Measurements from ENCODE around the gene VSIG2.

VSIG2 gene

GRCh38 chr11:124727474-124727873 lies 24.6 kb downstream of the VSIG2 start:
- POLR2A ChIA-PET: interaction anchor here (1.6 kb wide), 1 partner anchor 149 kb away, joined by 3 read pairs; no protein-coding TSS in a partner anchor
- DNase-seq (ENCODE audit: extremely low spot score): no peak
- CTCF ChIA-PET: no interaction called here
- no peak for TF ChIP-seq FOXK2 (IDR thresholded peaks at IDR 0.05)
- TF ChIP-seq ZNF384 (IDR thresholded peaks at IDR 0.05): no peak
- no peak for TF ChIP-seq HDGF (IDR thresholded peaks at IDR 0.05; ENCODE audit: borderline replicate concordance)
- no peak for TF ChIP-seq SUZ12 (IDR thresholded peaks at IDR 0.05)
- TF ChIP-seq TARDBP (IDR thresholded peaks at IDR 0.05): no peak
- TF ChIP-seq ELF4 (IDR thresholded peaks at IDR 0.05): no peak
- TF ChIP-seq L3MBTL2 (conservative IDR thresholded peaks at IDR 0.05): no peak
- TF ChIP-seq ARNT (IDR thresholded peaks at IDR 0.05): no peak
- TF ChIP-seq FOXM1 (IDR thresholded peaks at IDR 0.05; ENCODE audit: borderline replicate concordance): no peak
- no peak for TF ChIP-seq SP1 (IDR thresholded peaks at IDR 0.05)
- no peak for TF ChIP-seq BHLHE40 (IDR thresholded peaks at IDR 0.05; ENCODE audit: borderline replicate concordance)
- no peak for TF ChIP-seq CTBP1 (IDR thresholded peaks at IDR 0.05; ENCODE audit: borderline replicate concordance)
- TF ChIP-seq FOXA1 (IDR thresholded peaks at IDR 0.05): no peak
- no peak for TF ChIP-seq LEF1 (IDR thresholded peaks at IDR 0.05; ENCODE audit: borderline replicate concordance)

- POLR2A ChIA-PET: no interaction called here
- DNase-seq (ENCODE audit: extremely low spot score): no peak
- CTCF ChIA-PET: no interaction called here
- no peak for TF ChIP-seq HDGF (IDR thresholded peaks at IDR 0.05; ENCODE audit: borderline replicate concordance)
- TF ChIP-seq CTBP1 (IDR thresholded peaks at IDR 0.05; ENCODE audit: borderline replicate concordance): no peak
- TF ChIP-seq LEF1 (IDR thresholded peaks at IDR 0.05; ENCODE audit: borderline replicate concordance): no peak
- no peak for TF ChIP-seq FOXA1 (IDR thresholded peaks at IDR 0.05)
- TF ChIP-seq NFRKB (IDR thresholded peaks at IDR 0.05): no peak
- TF ChIP-seq ARNT (IDR thresholded peaks at IDR 0.05): no peak
- no peak for TF ChIP-seq SUZ12 (IDR thresholded peaks at IDR 0.05)
- TF ChIP-seq SP1 (IDR thresholded peaks at IDR 0.05): no peak
- TF ChIP-seq ZNF384 (IDR thresholded peaks at IDR 0.05): no peak
- TF ChIP-seq, protein P1, sequence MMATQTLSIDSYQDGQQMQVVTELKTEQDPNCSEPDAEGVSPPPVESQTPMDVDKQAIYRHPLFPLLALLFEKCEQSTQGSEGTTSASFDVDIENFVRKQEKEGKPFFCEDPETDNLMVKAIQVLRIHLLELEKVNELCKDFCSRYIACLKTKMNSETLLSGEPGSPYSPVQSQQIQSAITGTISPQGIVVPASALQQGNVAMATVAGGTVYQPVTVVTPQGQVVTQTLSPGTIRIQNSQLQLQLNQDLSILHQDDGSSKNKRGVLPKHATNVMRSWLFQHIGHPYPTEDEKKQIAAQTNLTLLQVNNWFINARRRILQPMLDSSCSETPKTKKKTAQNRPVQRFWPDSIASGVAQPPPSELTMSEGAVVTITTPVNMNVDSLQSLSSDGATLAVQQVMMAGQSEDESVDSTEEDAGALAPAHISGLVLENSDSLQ (IDR thresholded peaks at IDR 0.05): no peak
- no peak for TF ChIP-seq FOXK2 (IDR thresholded peaks at IDR 0.05)
- no peak for TF ChIP-seq TARDBP (IDR thresholded peaks at IDR 0.05)
- TF ChIP-seq L3MBTL2 (conservative IDR thresholded peaks at IDR 0.05): no peak
- no peak for TF ChIP-seq ELF4 (IDR thresholded peaks at IDR 0.05)
- no peak for TF ChIP-seq FOXM1 (IDR thresholded peaks at IDR 0.05; ENCODE audit: borderline replicate concordance)
- no peak for TF ChIP-seq BHLHE40 (IDR thresholded peaks at IDR 0.05; ENCODE audit: borderline replicate concordance)
Measured at GRCh38 chr11:124725719-124726105, 26.3 kb downstream of the VSIG2 start.

DNA sequence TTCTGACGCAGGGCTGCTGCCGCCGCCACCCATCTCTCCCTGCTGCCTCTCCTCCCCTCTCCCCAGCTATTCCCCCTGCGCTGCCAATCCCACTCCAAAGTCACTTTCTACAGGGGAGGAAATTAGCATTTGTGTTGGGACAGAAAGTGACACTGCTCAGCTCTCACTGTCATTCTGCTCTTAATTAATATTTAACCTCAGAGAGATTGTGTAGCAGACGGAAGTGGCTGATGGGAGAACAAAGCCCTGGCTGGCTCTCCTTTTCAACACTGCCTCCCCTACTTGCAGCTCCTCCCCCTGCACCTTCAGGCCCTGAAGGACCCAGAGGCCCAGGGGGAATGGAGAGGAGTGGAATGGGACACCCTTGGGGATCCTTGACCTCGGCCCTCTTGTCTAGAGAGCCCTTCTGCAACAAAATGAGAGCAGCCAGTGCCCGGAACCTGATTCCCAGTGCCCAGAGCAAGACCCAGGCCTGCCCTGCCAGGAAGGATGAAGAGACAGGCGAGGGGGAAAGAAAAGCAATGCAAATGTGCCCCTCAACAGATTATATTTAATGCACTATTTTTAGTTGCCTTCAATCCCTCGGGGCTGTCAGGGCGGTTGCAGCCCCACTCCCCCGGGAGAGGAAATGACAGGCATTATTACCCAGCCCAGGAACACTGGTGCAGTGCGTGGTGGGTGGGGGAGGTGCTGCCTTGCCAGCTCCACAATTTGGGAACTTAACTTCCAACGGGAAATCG lies 26.9 kb downstream of the VSIG2 start:
- no peak for DNase-seq (ENCODE audit: extremely low spot score)
- TF ChIP-seq FOXM1 (IDR thresholded peaks at IDR 0.05; ENCODE audit: borderline replicate concordance): no peak
- no peak for TF ChIP-seq ARNT (IDR thresholded peaks at IDR 0.05)
- no peak for TF ChIP-seq SUZ12 (IDR thresholded peaks at IDR 0.05)
- no peak for TF ChIP-seq CTBP1 (IDR thresholded peaks at IDR 0.05; ENCODE audit: borderline replicate concordance)
- no peak for TF ChIP-seq BHLHE40 (IDR thresholded peaks at IDR 0.05; ENCODE audit: borderline replicate concordance)
- TF ChIP-seq FOXA1 (IDR thresholded peaks at IDR 0.05): no peak
- TF ChIP-seq NFRKB (IDR thresholded peaks at IDR 0.05): no peak
- TF ChIP-seq FOXK2 (IDR thresholded peaks at IDR 0.05): no peak
- TF ChIP-seq L3MBTL2 (conservative IDR thresholded peaks at IDR 0.05): no peak
- no peak for TF ChIP-seq LEF1 (IDR thresholded peaks at IDR 0.05; ENCODE audit: borderline replicate concordance)
- CTCF ChIA-PET: interaction anchor here (1.1 kb wide), 1 partner anchor 16 kb away, joined by 3 read pairs; no protein-coding TSS in a partner anchor
- POLR2A ChIA-PET: no interaction called here

GRCh38 chr11:124722176-124722575 lies 29.9 kb downstream of the VSIG2 start:
- TF ChIP-seq ZNF384 (IDR thresholded peaks at IDR 0.05): no peak
- no peak for TF ChIP-seq CTBP1 (IDR thresholded peaks at IDR 0.05; ENCODE audit: borderline replicate concordance)
- no peak for TF ChIP-seq BHLHE40 (IDR thresholded peaks at IDR 0.05; ENCODE audit: borderline replicate concordance)
- TF ChIP-seq LEF1 (IDR thresholded peaks at IDR 0.05; ENCODE audit: borderline replicate concordance): no peak
- no peak for TF ChIP-seq ELF4 (IDR thresholded peaks at IDR 0.05)
- TF ChIP-seq, protein P1 (IDR thresholded peaks at IDR 0.05): no peak
- TF ChIP-seq SP1 (IDR thresholded peaks at IDR 0.05): no peak
- no peak for TF ChIP-seq HDGF (IDR thresholded peaks at IDR 0.05; ENCODE audit: borderline replicate concordance)
- TF ChIP-seq FOXK2 (IDR thresholded peaks at IDR 0.05): no peak
- no peak for TF ChIP-seq SUZ12 (IDR thresholded peaks at IDR 0.05)
- TF ChIP-seq ARNT (IDR thresholded peaks at IDR 0.05): no peak
- no peak for TF ChIP-seq TARDBP (IDR thresholded peaks at IDR 0.05)
- TF ChIP-seq FOXM1 (IDR thresholded peaks at IDR 0.05; ENCODE audit: borderline replicate concordance): no peak
- ChIA-PET CTCF (no interaction called here), POLR2A (no interaction called here)
- no peak for DNase-seq (ENCODE audit: extremely low spot score)

- CTCF ChIA-PET: interaction anchor here (0.6 kb wide), 1 partner anchor 56 kb away, joined by 3 read pairs; no protein-coding TSS in a partner anchor
- TF ChIP-seq LEF1 (IDR thresholded peaks at IDR 0.05; ENCODE audit: borderline replicate concordance): no peak
- TF ChIP-seq BHLHE40 (IDR thresholded peaks at IDR 0.05; ENCODE audit: borderline replicate concordance): no peak
- TF ChIP-seq ELF4 (IDR thresholded peaks at IDR 0.05): no peak
- TF ChIP-seq L3MBTL2 (conservative IDR thresholded peaks at IDR 0.05): no peak
- no peak for TF ChIP-seq HDGF (IDR thresholded peaks at IDR 0.05; ENCODE audit: borderline replicate concordance)
- no peak for TF ChIP-seq ARNT (IDR thresholded peaks at IDR 0.05)
- no peak for TF ChIP-seq NFRKB (IDR thresholded peaks at IDR 0.05)
- TF ChIP-seq FOXK2 (IDR thresholded peaks at IDR 0.05): no peak
- TF ChIP-seq FOXM1 (IDR thresholded peaks at IDR 0.05; ENCODE audit: borderline replicate concordance): no peak
- TF ChIP-seq, protein P1 (IDR thresholded peaks at IDR 0.05): no peak
- TF ChIP-seq SP1 (IDR thresholded peaks at IDR 0.05): no peak
- no peak for TF ChIP-seq ZNF384 (IDR thresholded peaks at IDR 0.05)
- no peak for TF ChIP-seq CTBP1 (IDR thresholded peaks at IDR 0.05; ENCODE audit: borderline replicate concordance)
- DNase-seq (ENCODE audit: extremely low spot score): no peak
- POLR2A ChIA-PET: interaction anchor here (0.6 kb wide), 1 partner anchor 20 kb away, joined by 3 read pairs; the partner anchor contains the start of gene NRGN
Measured at GRCh38 chr11:124719534-124719933, 32.5 kb downstream of the VSIG2 start.
